GM23248 (cell line): Measurements from ENCODE around the gene ANKRD30A.

ENCODE experiments used
- EZH2 ChIP-seq: fragments of 200-600 bp; sonication (generic); IDR thresholded peaks from 2 replicates; pipeline ENCODE4 v1.6.1; 2018; ENCODE audit warnings: antibody characterized with exemption, mild to moderate bottlenecking; ENCODE audit not compliant: insufficient read depth, poor library complexity, severe bottlenecking
- EZH2phosphoT487 ChIP-seq: fragments of 200-600 bp; sonication (generic); IDR thresholded peaks from 2 replicates; pipeline ENCODE4 v1.6.1; 2018; ENCODE audit warnings: antibody characterized with exemption, moderate library complexity, mild to moderate bottlenecking, low read depth; ENCODE audit not compliant: insufficient read depth

DNA sequence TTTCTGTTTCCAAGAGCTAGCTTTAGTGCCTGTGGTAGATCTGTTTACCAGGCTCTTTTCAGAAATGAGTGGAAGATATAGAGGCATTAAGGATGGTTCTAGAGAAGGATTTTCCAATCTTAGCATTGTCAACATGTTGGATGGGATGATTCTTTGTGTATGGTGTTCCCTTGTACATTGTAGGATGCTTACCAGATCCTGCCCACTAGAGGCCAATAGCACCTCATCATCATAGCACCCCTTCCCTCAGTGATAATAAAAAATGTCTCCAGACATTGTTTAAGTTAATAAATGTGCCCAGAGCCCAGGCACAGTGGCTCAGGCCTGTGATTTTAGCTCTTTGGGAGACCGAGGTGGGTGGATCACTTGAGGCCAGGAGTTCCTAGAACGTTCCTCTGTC is 121.2 kb downstream of the ANKRD30A start:
- TF ChIP-seq EZH2phosphoT487 (no peak), EZH2 (no peak)
